ENCODE data around the gene ILRUN. TPM values are rescaled to one million over a fixed set of nuclear protein-coding genes. Genes with fewer than 3 reads are reported as not detected.
A peak's percentile ranks its signal among the peaks of the same experiment; 100 is the strongest.

The ILRUN gene
- total and polyA plus RNA-seq, 2 of the 8 experiments (the other 6 are each of a cell fraction or from before 2014, with no cell fraction given), result 39.2 to 81.2 TPM

- no peak for TF ChIP-seq CTBP2 (IDR thresholded peaks at IDR 0.05; ENCODE audit: borderline replicate concordance, insufficient read depth, insufficient read length, low read length)
- TF ChIP-seq USF2 (IDR thresholded peaks at IDR 0.05; ENCODE audit: low read length), result 0 out of 2 replicates have a peak, but pooled peaks have one; percentile 51
- TF ChIP-seq CTCF (IDR thresholded peaks at IDR 0.05; ENCODE audit: control extremely low read depth in 1 of 3, insufficient read depth in 1 of 3, low read depth in 1 of 3, low read length in 3 of 3), result no peak
- peak; percentile 26 for TF ChIP-seq KDM4A (IDR thresholded peaks at IDR 0.05; ENCODE audit: low read depth, low read length, severe bottlenecking)
- TF ChIP-seq HDAC2 (IDR thresholded peaks at IDR 0.05; ENCODE audit: borderline replicate concordance in 1 of 2, low read depth in 2 of 2, low read length in 2 of 2), result no peak
Observed at GRCh38 chr6:34696739-34697543, at the start of gene ILRUN (continued).
